Stomach (tissue), 9 donors: ENCODE results near the gene THADA. TPM values are rescaled to one million over a fixed set of nuclear protein-coding genes. Genes with fewer than 3 reads are reported as not detected.
A peak's percentile ranks its signal among the peaks of the same experiment; 100 is the strongest.

Experiments used
- DNase-seq, 2 donors: peaks; one replicate each; pipeline versions ENCODE4 v3.0.0 to v3.0.0-alpha.2; 2013 to 2019
- H3K27ac ChIP-seq, 5 donors: fragments of 200-600 bp in 4 of 5; sonication (generic) in 4 of 5; one replicate each; pipeline ENCODE4 v1.5.1; 2013 to 2019; ENCODE audit warnings: mild to moderate bottlenecking in 1 of 5, moderate library complexity in 1 of 5
- H3K27me3 ChIP-seq, 3 donors: fragments of 200-600 bp; sonication (generic); one replicate each; pipeline ENCODE4 v1.5.1; 2017 to 2019; ENCODE audit warnings: mixed run types in 1 of 3
- H3K36me3 ChIP-seq, 4 donors: fragments of 200-600 bp; sonication (generic); 1 replicate in 3 of 4; 2 replicates in 1 of 4; pipeline ENCODE4 v1.5.1; 2016 to 2019
- H3K4me1 ChIP-seq, 4 donors: fragments of 200-600 bp; sonication (generic); one replicate each; pipeline ENCODE4 v1.5.1; 2016 to 2019
- H3K4me3 ChIP-seq, 4 donors: fragments of 200-600 bp; sonication (generic) in 3 of 4; one replicate each; pipeline ENCODE4 v1.5.1; 2016 to 2019; ENCODE audit warnings: mild to moderate bottlenecking in 1 of 4
- H3K9me3 ChIP-seq, 4 donors: fragments of 200-600 bp; sonication (generic); one replicate each; pipeline ENCODE4 v1.5.1; 2016 to 2019
- CTCF ChIP-seq, 7 experiments: fragments of 450-650 bp in 4 of 7; fragments of 200-600 bp in 3 of 7; sonication (generic) in 3 of 7; IDR thresholded peaks; one replicate each; pipeline ENCODE4 v1.5.1; 2016 to 2019; ENCODE audit warnings: antibody characterized with exemption in 7 of 7, control low read depth in 2 of 7, mild to moderate bottlenecking in 1 of 7
- EP300 ChIP-seq: sonication (generic); formaldehyde crosslinking; IDR thresholded peaks from one replicate; pipeline ENCODE4 v1.6.1; 2017; ENCODE audit warnings: antibody characterized with exemption
- POLR2A ChIP-seq, 4 donors: fragments of 450-650 bp; IDR thresholded peaks; one replicate each; pipeline ENCODE4 v1.6.1; 2016; ENCODE audit warnings: antibody characterized with exemption in 4 of 4, control low read depth in 2 of 4, mild to moderate bottlenecking in 1 of 4, moderate library complexity in 1 of 4
- POLR2AphosphoS5 ChIP-seq, 3 donors: sonication (generic); formaldehyde crosslinking; IDR thresholded peaks; one replicate each; pipeline ENCODE4 v1.6.1; 2016; ENCODE audit warnings: antibody characterized with exemption in 3 of 3
- WGBS, 5 donors: extraction: QIAGEN DNeasy Blood & Tissue Kit in 3 of 5; methylation state at CpG; one replicate each; pipeline versions ENCODE4 v1.1.5 to v1.1.7; 2013 to 2018; 5-methylcytosine and 5-hydroxymethylcytosine counted together
- intact Hi-C: fragments of 100-400 bp; cut with DNase I; formaldehyde crosslinking; loops from one replicate; pipeline ENCODE4 v1.15.1; 2023; ENCODE audit warnings: low total_unique reads
- polyA plus RNA-seq, 3 donors: library from polyadenylated mRNA; stranded (reverse); fragments of 200-250 nt; gene quantifications; one replicate each; pipeline ENCODE4 v1.2.3, GENCODE V29; 2013
- total RNA-seq, 5 donors: library from RNA; depleted of rRNA; stranded (reverse); fragments of >200 nt; gene quantifications; one replicate each; pipeline versions ENCODE4 v1.1.0 to v1.2.3, GENCODE V29; 2014 to 2016
- donor health status: healthy with polysubstance abuse.
- donor health status: Bipolar disorder and iron deficiency.
- donor health status: healthy.

The THADA gene
- total and polyA plus RNA-seq, 8 donors: 8.0 to 109 (median 31.9) TPM

- DNase-seq: no peak
- WGBS, 5 donors: 84 to 96% (median 92%) methylated on average over 1 of the region's 1 CpG
- TF ChIP-seq POLR2A (IDR thresholded peaks at IDR 0.05) (no peak), POLR2AphosphoS5 (IDR thresholded peaks at IDR 0.05) (no peak), CTCF (IDR thresholded peaks at IDR 0.05) (no peak)
- Histone ChIP-seq H3K4me3 (no peak overlapping the region), H3K4me1 (peaks cover 0 to 35% (median 16%) of the 10 kb centered on the region in 4 donors), H3K27ac (no peak overlapping the region), H3K9me3 (no peaks in the 10 kb centered on the region), H3K27me3 (no peaks in the 10 kb centered on the region), H3K36me3 (peaks cover 0 to 11% (median 3%) of the 10 kb centered on the region in 4 donors)
- intact Hi-C loops: no loop called here
Observed at GRCh38 chr2:43262239-43262638, 333.6 kb downstream of the THADA start.

- intact Hi-C loops: no loop called here
- DNase-seq: no peak
- Histone ChIP-seq H3K27ac (no peak overlapping the region), H3K4me3 (no peak overlapping the region), H3K4me1 (peaks cover 0 to 32% (median 5%) of the 10 kb centered on the region in 4 donors), H3K36me3 (peaks cover 0 to 16% (median 7%) of the 10 kb centered on the region in 4 donors), H3K9me3 (no peaks in the 10 kb centered on the region), H3K27me3 (no peaks in the 10 kb centered on the region)
- WGBS, 5 donors: 86 to 100% (median 94%) methylated on average over 1 of the region's 1 CpG
- no peak for TF ChIP-seq CTCF (IDR thresholded peaks at IDR 0.05)
- TF ChIP-seq POLR2A (IDR thresholded peaks at IDR 0.05): no peak
- TF ChIP-seq POLR2AphosphoS5 (IDR thresholded peaks at IDR 0.05): no peak
- TF ChIP-seq EP300: no peak
Observed at GRCh38 chr2:43259512-43259911, 336.3 kb downstream of the THADA start.

- H3K4me3 ChIP-seq: no peak overlapping the region
- no peak for DNase-seq
- intact Hi-C loops: no loop called here
- no peak overlapping the region for H3K27ac ChIP-seq
- no peak for TF ChIP-seq POLR2AphosphoS5 (IDR thresholded peaks at IDR 0.05)
- no peak for TF ChIP-seq EP300
- TF ChIP-seq CTCF (IDR thresholded peaks at IDR 0.05): no peak
- no peak for TF ChIP-seq POLR2A (IDR thresholded peaks at IDR 0.05)
- peaks cover 0 to 23% (median 4%) of the 10 kb centered on the region in 4 donors for H3K4me1 ChIP-seq
- H3K27me3 ChIP-seq: no peaks in the 10 kb centered on the region
- peaks cover 0 to 16% (median 7%) of the 10 kb centered on the region in 4 donors for H3K36me3 ChIP-seq
- H3K9me3 ChIP-seq: no peaks in the 10 kb centered on the region
- 51 to 65% (median 56%) methylated on average over 2 of the region's 2 CpGs for WGBS, 5 donors
Observed at GRCh38 chr2:43258547-43259156, 337.2 kb downstream of the THADA start.

- Histone ChIP-seq H3K27ac (peak overlapping the region in 1 of 5 donors; percentile 27), H3K4me3 (no peak overlapping the region), H3K9me3 (no peaks in the 10 kb centered on the region), H3K4me1 (peaks cover 0 to 32% (median 8%) of the 10 kb centered on the region in 4 donors), H3K36me3 (peaks cover 0 to 7% (median 5%) of the 10 kb centered on the region in 4 donors), H3K27me3 (no peaks in the 10 kb centered on the region)
- peak in 1 of 2 donors; percentile 80 for DNase-seq
- TF ChIP-seq POLR2AphosphoS5 (IDR thresholded peaks at IDR 0.05) (no peak), EP300 (no peak), POLR2A (IDR thresholded peaks at IDR 0.05) (no peak), CTCF (IDR thresholded peaks at IDR 0.05) (no peak)
- intact Hi-C loops: no loop called here
- 42 to 53% (median 45%) methylated on average over 8 of the region's 8 CpGs for WGBS, 5 donors
Observed at GRCh38 chr2:43255296-43255910, 340.4 kb downstream of the THADA start.
